GM12878 (cell line): ENCODE data around the gene PIEZO2. TPM values are rescaled to one million over a fixed set of nuclear protein-coding genes. Genes with fewer than 3 reads are reported as not detected.

ENCODE experiments used
- BHLHE40 ChIP-seq, 2 experiments: fragments of 450-650 bp in 1 of 2; IDR thresholded peaks; 2 replicates each; pipeline ENCODE4 v1.6.1; 2011 to 2017; ENCODE audit warnings: low read depth in 2 of 2, borderline replicate concordance in 1 of 2, improper control_type of control experiment in 1 of 2, low read length in 1 of 2, mild to moderate bottlenecking in 1 of 2
- CBFB ChIP-seq: IDR thresholded peaks from 2 replicates; pipeline ENCODE4 v1.6.1; 2016; ENCODE audit warnings: antibody characterized with exemption, low read depth
- CHD2 ChIP-seq: IDR thresholded peaks from 2 replicates; pipeline ENCODE4 v1.6.1; 2011; ENCODE audit warnings: low read depth, low read length, improper control_type of control experiment, borderline replicate concordance
- CREB1 ChIP-seq: IDR thresholded peaks from 2 replicates; pipeline ENCODE4 v1.6.1; 2012; ENCODE audit warnings: low read depth, mild to moderate bottlenecking, inconsistent platforms
- CREM ChIP-seq: IDR thresholded peaks from 2 replicates; pipeline ENCODE4 v1.6.1; 2014; ENCODE audit warnings: antibody characterized with exemption, low read depth
- CTCF ChIP-seq, 3 experiments: IDR thresholded peaks in 2 of 3; conservative IDR thresholded peaks in 1 of 3; 2 replicates each; pipeline ENCODE4 v1.5.1; 2011; ENCODE audit warnings: low read depth in 3 of 3, low read length in 3 of 3, mild to moderate bottlenecking in 3 of 3, control low read depth in 2 of 3, moderate library complexity in 2 of 3, inconsistent platforms in 1 of 3, mixed read lengths in 1 of 3; ENCODE audit not compliant: control insufficient read depth in 2 of 3, insufficient read depth in 1 of 3; ENCODE audit errors: extremely low read depth in 1 of 3
- EED ChIP-seq: sonication (generic); IDR thresholded peaks from 2 replicates; pipeline ENCODE4 v1.6.1; 2016; ENCODE audit warnings: antibody characterized with exemption, low read depth
- EGR1 ChIP-seq, 2 experiments: IDR thresholded peaks; 1 replicate in 1 of 2; 2 replicates in 1 of 2; pipeline ENCODE4 v1.6.1; 2011 to 2012; ENCODE audit warnings: low read depth in 2 of 2, low read length in 2 of 2, borderline replicate concordance in 1 of 2, mild to moderate bottlenecking in 1 of 2, moderate library complexity in 1 of 2
- ESRRA ChIP-seq: IDR thresholded peaks from 2 replicates; pipeline ENCODE4 v1.6.1; 2012; ENCODE audit warnings: mild to moderate bottlenecking, low read length, improper control_type of control experiment
- EZH2 ChIP-seq: IDR thresholded peaks from 2 replicates; pipeline ENCODE4 v1.6.1; 2012; ENCODE audit warnings: low read depth, mild to moderate bottlenecking, control low read depth, inconsistent platforms, low read length, borderline replicate concordance; ENCODE audit not compliant: control insufficient read depth
- IKZF2 ChIP-seq, 2 experiments: fragments of 450-650 bp; IDR thresholded peaks; 2 replicates each; pipeline ENCODE4 v1.6.1; 2017; ENCODE audit warnings: mild to moderate bottlenecking in 2 of 2, moderate library complexity in 2 of 2
- KDM1A ChIP-seq: fragments of 200-600 bp; sonication (generic); IDR thresholded peaks from 2 replicates; pipeline ENCODE4 v1.6.1; 2016; ENCODE audit warnings: borderline replicate concordance
- MAX ChIP-seq: IDR thresholded peaks from 2 replicates; pipeline ENCODE4 v1.6.1; 2012; ENCODE audit warnings: low read depth, low read length, improper control_type of control experiment
- NBN ChIP-seq: fragments of 450-650 bp; IDR thresholded peaks from 2 replicates; pipeline ENCODE4 v1.6.1; 2016
- NR2F1 ChIP-seq: fragments of 450-650 bp; conservative IDR thresholded peaks from 2 replicates; pipeline ENCODE4 v1.6.1; 2017; ENCODE audit warnings: mild to moderate bottlenecking
- PAX5 ChIP-seq: IDR thresholded peaks from 2 replicates; pipeline ENCODE4 v1.6.1; 2011; ENCODE audit warnings: low read depth, low read length, borderline replicate concordance
- RB1 ChIP-seq: fragments of 450-650 bp; formaldehyde crosslinking; IDR thresholded peaks from 2 replicates; pipeline ENCODE4 v1.6.1; 2017; ENCODE audit warnings: mild to moderate bottlenecking, borderline replicate concordance
- REST ChIP-seq: IDR thresholded peaks from 2 replicates; pipeline ENCODE4 v1.6.1; 2012; ENCODE audit warnings: mild to moderate bottlenecking, low read depth, low read length
- SKIL ChIP-seq: fragments of 450-650 bp; IDR thresholded peaks from 2 replicates; pipeline ENCODE4 v1.6.1; 2017; ENCODE audit warnings: mild to moderate bottlenecking, low read depth, inconsistent platforms; ENCODE audit not compliant: poor library complexity, severe bottlenecking
- SP1 ChIP-seq: IDR thresholded peaks from one replicate; pipeline ENCODE4 v1.6.1; 2011; ENCODE audit warnings: low read depth, low read length
- STAT1 ChIP-seq: fragments of 450-650 bp; conservative IDR thresholded peaks from 2 replicates; pipeline ENCODE4 v1.6.1; 2014; ENCODE audit warnings: antibody characterized with exemption, mild to moderate bottlenecking
- TBL1XR1 ChIP-seq: IDR thresholded peaks from 2 replicates; pipeline ENCODE4 v1.6.1; 2012; ENCODE audit warnings: low read depth, low read length, improper control_type of control experiment
- TCF3 ChIP-seq: IDR thresholded peaks from 2 replicates; pipeline ENCODE4 v1.6.1; 2012; ENCODE audit warnings: low read depth, mild to moderate bottlenecking, low read length, borderline replicate concordance; ENCODE audit not compliant: insufficient read depth
- ZBED1 ChIP-seq: IDR thresholded peaks from 2 replicates; pipeline ENCODE4 v1.6.1; 2016; ENCODE audit warnings: borderline replicate concordance
- ZNF207 ChIP-seq: fragments of 450-650 bp; IDR thresholded peaks from 2 replicates; pipeline ENCODE4 v1.6.1; 2014; ENCODE audit warnings: antibody characterized with exemption, mild to moderate bottlenecking, borderline replicate concordance
- polyA plus RNA-seq, 11 experiments: library from polyadenylated mRNA; depleted of rRNA in 4 of 11; unstranded in 6 of 11; stranded (reverse) in 5 of 11; fragments of >200 nt; fragmentation: Nextera tagmentation in 4 of 11; fragmentation: Illumina TruSeq in 1 of 11; extraction: Ambion mirVana in 4 of 11; extraction: Trizol in 1 of 11; gene quantifications; 1 replicate in 1 of 11; 2 replicates in 10 of 11; pipeline versions ENCODE4 v1.2.1 to v1.2.3, GENCODE V29; 2011 to 2016; ENCODE audit warnings: inconsistent platforms in 2 of 11, missing spikeins in 2 of 11, low read depth in 1 of 11
- total RNA-seq, 4 experiments: library from RNA; depleted of rRNA in 3 of 4; stranded (reverse); fragments of >200 nt in 3 of 4; fragmentation: Illumina TruSeq in 1 of 4; extraction: Trizol in 1 of 4; gene quantifications; 2 replicates each; pipeline versions ENCODE4 v1.2.1 to v1.2.3, GENCODE V29; 2013 to 2021

The PIEZO2 gene
- total and polyA plus RNA-seq, 10 of the 15 experiments (the other 5 are each of a cell fraction or from before 2014, with no cell fraction given): 6.7 to 42.3 (median 27.4) TPM

GRCh38 chr18:11027862-11028261, 121.5 kb downstream of the PIEZO2 start (continued):
- no peak for TF ChIP-seq SKIL
- no peak for TF ChIP-seq CTCF (IDR thresholded peaks at IDR 0.05 in 2 of 3, conservative IDR thresholded peaks at IDR 0.05 in 1 of 3; ENCODE audit: control insufficient read depth in 2 of 3, extremely low read depth in 1 of 3, insufficient read depth in 1 of 3, low read depth in 3 of 3, low read length in 3 of 3)
- TF ChIP-seq KDM1A: no peak
- TF ChIP-seq PAX5: 0 out of 2 replicates have a peak, but pooled peaks have one; percentile 23
- TF ChIP-seq ESRRA: no peak
- no peak for TF ChIP-seq STAT1
- TF ChIP-seq TCF3: no peak
- no peak for TF ChIP-seq MAX
- peak; percentile 62 for TF ChIP-seq CREB1
- TF ChIP-seq EZH2: no peak
- no peak for TF ChIP-seq NR2F1
- no peak for TF ChIP-seq CHD2
- peak; percentile 48 for TF ChIP-seq CREM
- TF ChIP-seq RB1: no peak
- no peak for TF ChIP-seq SP1
- TF ChIP-seq EED: peak; percentile 66
- TF ChIP-seq IKZF2 (IDR thresholded peaks at IDR 0.05): peak in 1 of 2 experiments; percentile 46; a peak in 1 of 4 replicates
- 0 out of 2 replicates have a peak, but pooled peaks have one; percentile 29 for TF ChIP-seq CBFB
- no peak for TF ChIP-seq EGR1 (IDR thresholded peaks at IDR 0.05; ENCODE audit: borderline replicate concordance in 1 of 2, low read depth in 2 of 2, low read length in 2 of 2)
- TF ChIP-seq ZBED1: peak; percentile 37; the same call in 1 of the 2 replicates
- TF ChIP-seq REST: no peak
- peak; percentile 66; the same call in 1 of the 2 replicates for TF ChIP-seq NBN
- no peak for TF ChIP-seq TBL1XR1
- no peak; a peak in 1 of 4 replicates for TF ChIP-seq BHLHE40 (IDR thresholded peaks at IDR 0.05; ENCODE audit: borderline replicate concordance in 1 of 2, low read depth in 2 of 2, low read length in 1 of 2)
- no peak for TF ChIP-seq ZNF207
